Memory B cell (primary cell): ENCODE measurements around the gene CTNND2.

Source experiments
- ATAC-seq: fragments of 150-1000 bp; cut with Tn5 transposase; 2 replicates; pipeline ENCODE4 v1.10.0; 2021; ENCODE audit warnings: low read depth, mild to moderate bottlenecking, moderate library complexity
- DNase-seq, 2 donors: peaks; one replicate each; pipeline ENCODE4 v3.0.0; 2022; ENCODE audit warnings: low spot score in 2 of 2
- H3K27ac Mint-ChIP-seq: one replicate; pipeline ENCODE4 v1.8.0; 2022; ENCODE audit warnings: mild to moderate bottlenecking, moderate library complexity, mixed read lengths
- H3K27me3 Mint-ChIP-seq: one replicate; pipeline ENCODE4 v1.8.0; 2022; ENCODE audit warnings: mixed read lengths
- H3K36me3 Mint-ChIP-seq: one replicate; pipeline ENCODE4 v1.8.0; 2022; ENCODE audit warnings: mild to moderate bottlenecking, mixed read lengths
- H3K4me1 Mint-ChIP-seq: one replicate; pipeline ENCODE4 v1.8.0; 2022; ENCODE audit warnings: mixed read lengths
- H3K4me3 Mint-ChIP-seq: one replicate; pipeline ENCODE4 v1.8.0; 2022; ENCODE audit warnings: mild to moderate bottlenecking, moderate library complexity, mixed read lengths
- H3K9me3 Mint-ChIP-seq: one replicate; pipeline ENCODE4 v1.8.0; 2022; ENCODE audit warnings: mixed read lengths

The CTNND2 gene

DNA sequence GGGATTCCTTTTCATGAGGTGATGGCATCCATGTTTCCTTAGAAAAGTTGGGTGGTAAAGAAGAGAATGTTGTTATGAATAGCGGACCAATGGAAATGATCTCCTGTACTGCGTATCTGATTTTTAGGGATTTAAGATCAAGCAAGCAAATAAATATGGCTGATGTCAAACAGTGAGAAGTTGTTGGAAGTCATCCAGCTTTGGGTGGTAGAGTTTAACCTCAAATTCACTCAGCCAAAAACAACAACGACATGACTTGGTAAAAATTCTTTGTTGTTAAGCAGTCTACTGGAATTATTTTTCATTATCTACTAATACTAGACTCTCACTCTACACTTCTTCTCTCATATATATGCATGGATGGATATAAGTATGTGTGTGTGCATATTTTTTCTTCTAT, 426.5 kb downstream of the CTNND2 start:
- Mint-ChIP-seq H3K36me3 (no peaks in the 10 kb centered on the region), H3K27ac (no peak overlapping the region), H3K27me3 (peaks cover 8% of the 10 kb centered on the region), H3K4me1 (no peaks in the 10 kb centered on the region), H3K4me3 (no peak overlapping the region), H3K9me3 (no peaks in the 10 kb centered on the region)
- DNase-seq = no peak
- ATAC-seq = no peak

DNA sequence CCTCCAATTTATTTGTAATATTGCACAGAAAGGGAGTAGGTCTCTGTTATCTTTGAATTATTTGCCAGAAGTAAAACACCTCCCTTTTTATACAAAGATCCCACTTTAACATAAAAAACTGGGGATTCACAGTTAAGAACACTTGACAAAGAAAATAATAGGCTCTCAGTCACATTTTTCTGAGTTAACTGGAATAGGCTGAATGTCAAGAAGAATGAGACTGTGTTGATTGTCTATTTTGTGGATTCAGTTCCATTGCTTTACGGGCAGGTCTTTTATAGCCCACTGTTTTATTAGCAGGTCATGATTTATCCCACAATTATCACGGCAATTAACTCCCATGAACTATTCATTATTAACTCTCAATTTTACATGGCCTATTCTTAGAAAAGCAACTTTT, 427.4 kb downstream of the CTNND2 start:
- H3K4me1 Mint-ChIP-seq = no peaks in the 10 kb centered on the region
- DNase-seq (no peak), ATAC-seq (no peak)
- peaks cover 2% of the 10 kb centered on the region for H3K27me3 Mint-ChIP-seq
- no peaks in the 10 kb centered on the region for H3K9me3 Mint-ChIP-seq
- no peaks in the 10 kb centered on the region for H3K36me3 Mint-ChIP-seq
- H3K4me3 Mint-ChIP-seq = no peak overlapping the region
- no peak overlapping the region for H3K27ac Mint-ChIP-seq

DNA sequence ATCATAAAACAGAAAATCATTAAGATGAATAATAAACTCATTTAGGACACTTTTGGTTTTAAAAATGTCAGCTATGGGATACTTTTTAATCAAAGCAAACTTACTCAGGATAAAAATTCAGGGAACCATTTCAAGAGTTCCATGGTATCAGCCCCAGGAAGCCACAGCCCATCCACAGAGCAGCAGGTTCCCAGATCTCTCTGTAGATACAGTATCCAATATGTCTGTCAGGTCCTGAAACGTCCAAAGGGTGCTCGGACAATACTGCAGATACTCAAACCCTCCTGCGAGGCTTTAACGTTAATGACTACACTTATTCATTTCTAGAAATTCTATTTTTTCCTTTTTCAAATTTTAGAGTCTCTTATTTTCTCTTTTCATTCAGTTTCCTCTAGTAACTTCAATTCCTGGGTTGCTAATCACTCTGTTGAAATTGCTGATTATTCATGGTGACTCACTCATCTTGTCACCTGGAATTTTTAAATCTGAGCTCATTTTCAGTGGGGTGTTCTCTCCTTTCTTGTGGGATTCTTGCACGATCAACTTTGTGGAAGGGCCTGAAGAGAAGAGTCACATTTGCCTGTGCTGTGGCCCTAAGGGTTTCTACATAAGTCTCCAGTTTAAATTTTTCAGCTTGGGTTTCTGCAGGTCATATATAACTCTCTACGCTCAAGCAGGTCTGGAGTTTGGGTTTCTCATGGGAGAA, 435.8 kb downstream of the CTNND2 start:
- no peak for ATAC-seq
- Mint-ChIP-seq H3K4me3 (no peak overlapping the region), H3K9me3 (peaks cover 1% of the 10 kb centered on the region), H3K27ac (no peak overlapping the region), H3K4me1 (no peaks in the 10 kb centered on the region), H3K36me3 (no peaks in the 10 kb centered on the region), H3K27me3 (peaks cover 2% of the 10 kb centered on the region)
- no peak for DNase-seq

- no peak overlapping the region for H3K27ac Mint-ChIP-seq
- no peaks in the 10 kb centered on the region for H3K4me1 Mint-ChIP-seq
- ATAC-seq (no peak), DNase-seq (no peak)
- peaks cover 1% of the 10 kb centered on the region for H3K9me3 Mint-ChIP-seq
- no peaks in the 10 kb centered on the region for H3K36me3 Mint-ChIP-seq
- H3K4me3 Mint-ChIP-seq = no peak overlapping the region
- peaks cover 2% of the 10 kb centered on the region for H3K27me3 Mint-ChIP-seq
Observed at GRCh38 chr5:11467588-11467987, 436.7 kb downstream of the CTNND2 start.

DNA sequence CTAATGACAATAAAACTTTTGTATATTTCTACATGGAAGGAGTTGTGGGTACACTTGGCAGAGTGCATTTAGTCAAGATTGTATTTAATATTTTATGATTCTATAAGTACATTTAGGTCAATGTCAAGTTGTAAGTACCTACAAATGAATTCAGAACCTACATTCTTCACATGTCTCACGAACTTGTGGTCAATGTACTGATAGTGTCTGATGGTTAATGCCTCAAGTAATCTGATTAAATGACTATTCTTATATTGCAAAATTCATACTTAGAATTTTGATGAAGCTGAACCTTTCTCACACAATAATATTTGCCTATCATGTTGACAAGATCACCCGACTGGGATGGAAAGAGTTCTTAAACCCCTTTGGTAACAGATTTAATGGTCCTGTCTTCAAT, 444.5 kb downstream of the CTNND2 start:
- Mint-ChIP-seq H3K27ac (no peak overlapping the region), H3K27me3 (peaks cover 2% of the 10 kb centered on the region), H3K4me3 (no peak overlapping the region), H3K9me3 (no peaks in the 10 kb centered on the region), H3K36me3 (no peaks in the 10 kb centered on the region), H3K4me1 (no peaks in the 10 kb centered on the region)
- ATAC-seq (no peak), DNase-seq (no peak)

DNA sequence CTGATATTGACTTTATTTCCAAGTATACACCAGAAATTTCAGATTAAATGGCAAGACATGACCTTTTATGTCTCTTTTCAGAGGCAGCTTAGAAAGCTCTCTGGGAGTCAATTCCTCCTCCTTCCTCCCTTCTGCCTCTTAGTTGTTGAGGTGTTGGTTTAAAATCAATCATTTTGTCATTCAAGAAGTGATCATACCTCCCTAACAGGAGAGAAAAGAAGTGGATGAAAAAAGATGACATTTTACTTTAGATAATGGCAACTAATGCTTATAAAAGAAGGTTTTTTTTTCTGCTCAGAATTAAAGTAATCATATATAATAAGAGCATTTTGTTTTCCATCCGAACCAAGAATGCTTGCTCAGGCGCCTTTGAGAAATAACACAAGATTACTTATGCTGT, 448.7 kb downstream of the CTNND2 start:
- Mint-ChIP-seq H3K4me3 (no peak overlapping the region), H3K4me1 (no peaks in the 10 kb centered on the region), H3K36me3 (no peaks in the 10 kb centered on the region), H3K27ac (no peak overlapping the region), H3K27me3 (no peaks in the 10 kb centered on the region), H3K9me3 (no peaks in the 10 kb centered on the region)
- DNase-seq = no peak
- no peak for ATAC-seq

DNA sequence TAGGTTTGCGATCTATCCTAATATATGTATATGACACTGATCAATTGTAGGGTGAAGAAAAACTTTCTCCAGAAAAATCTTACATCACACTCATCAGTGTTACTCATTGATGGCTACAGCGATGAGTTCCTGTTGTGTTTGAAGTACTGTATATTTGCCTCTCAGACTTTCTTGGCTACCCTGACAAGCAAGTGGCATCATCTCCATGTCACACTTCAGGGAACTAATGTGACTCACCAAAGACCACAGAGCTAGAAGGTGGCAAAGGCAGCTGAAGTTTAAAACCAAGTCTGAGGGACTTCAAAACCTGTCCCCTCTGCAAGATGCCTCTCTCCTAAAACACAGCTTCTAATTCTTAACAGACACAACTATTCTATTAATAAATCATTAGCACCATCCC, 451.4 kb downstream of the CTNND2 start:
- no peaks in the 10 kb centered on the region for H3K36me3 Mint-ChIP-seq
- no peak overlapping the region for H3K27ac Mint-ChIP-seq
- no peaks in the 10 kb centered on the region for H3K4me1 Mint-ChIP-seq
- ATAC-seq = no peak
- no peaks in the 10 kb centered on the region for H3K9me3 Mint-ChIP-seq
- H3K4me3 Mint-ChIP-seq = no peak overlapping the region
- no peak for DNase-seq
- no peaks in the 10 kb centered on the region for H3K27me3 Mint-ChIP-seq

DNA sequence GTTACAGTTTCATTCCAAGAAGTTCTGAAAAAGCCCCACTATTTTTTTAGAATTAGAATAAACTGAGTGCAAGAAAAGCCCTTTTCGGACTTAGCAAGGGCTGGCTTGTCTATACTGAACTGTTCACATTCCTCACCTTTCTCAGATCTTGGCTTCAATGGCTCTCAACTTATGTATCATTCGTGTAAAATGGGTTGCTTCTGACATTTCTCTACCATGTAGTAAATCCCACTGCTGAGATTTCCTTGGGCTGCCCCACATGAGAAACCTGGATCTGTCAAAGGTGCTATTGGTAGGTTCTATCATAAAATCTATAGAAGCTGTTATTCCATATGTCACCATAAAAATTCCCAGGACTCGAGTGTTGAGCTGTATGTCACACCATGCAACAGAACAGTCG, 454.3 kb downstream of the CTNND2 start:
- ATAC-seq (no peak), DNase-seq (no peak)
- Mint-ChIP-seq H3K27ac (no peak overlapping the region), H3K4me1 (no peaks in the 10 kb centered on the region), H3K9me3 (no peaks in the 10 kb centered on the region), H3K36me3 (no peaks in the 10 kb centered on the region), H3K4me3 (no peak overlapping the region), H3K27me3 (no peaks in the 10 kb centered on the region)

GRCh38 chr5:11449217-11449616, 455.0 kb downstream of the CTNND2 start:
- Mint-ChIP-seq H3K4me3 (no peak overlapping the region), H3K27ac (no peak overlapping the region), H3K27me3 (no peaks in the 10 kb centered on the region), H3K4me1 (no peaks in the 10 kb centered on the region), H3K9me3 (no peaks in the 10 kb centered on the region), H3K36me3 (no peaks in the 10 kb centered on the region)
- ATAC-seq = no peak
- no peak for DNase-seq

- peaks cover 3% of the 10 kb centered on the region for H3K27me3 Mint-ChIP-seq
- DNase-seq (no peak), ATAC-seq (no peak)
- no peaks in the 10 kb centered on the region for H3K9me3 Mint-ChIP-seq
- no peak overlapping the region for H3K4me3 Mint-ChIP-seq
- H3K36me3 Mint-ChIP-seq = no peaks in the 10 kb centered on the region
- H3K4me1 Mint-ChIP-seq = no peaks in the 10 kb centered on the region
- H3K27ac Mint-ChIP-seq = no peak overlapping the region
Observed at GRCh38 chr5:11443831-11444230, 460.4 kb downstream of the CTNND2 start.

- H3K27me3 Mint-ChIP-seq = no peaks in the 10 kb centered on the region
- H3K27ac Mint-ChIP-seq = no peak overlapping the region
Observed at GRCh38 chr5:11432116-11432515, 472.1 kb downstream of the CTNND2 start.

GRCh38 chr5:11429254-11429653, 475.0 kb downstream of the CTNND2 start:
- Mint-ChIP-seq H3K27me3 (no peaks in the 10 kb centered on the region), H3K4me3 (no peak overlapping the region), H3K36me3 (no peaks in the 10 kb centered on the region), H3K9me3 (peaks cover 2% of the 10 kb centered on the region), H3K4me1 (no peaks in the 10 kb centered on the region), H3K27ac (no peak overlapping the region)
- ATAC-seq = no peak
- no peak for DNase-seq

More at GRCh38 chr5:11432116-11432515, 472.1 kb downstream of the CTNND2 start:
- Mint-ChIP-seq H3K4me3 (no peak overlapping the region), H3K36me3 (no peaks in the 10 kb centered on the region), H3K4me1 (no peaks in the 10 kb centered on the region), H3K9me3 (peaks cover 2% of the 10 kb centered on the region)
- DNase-seq (no peak), ATAC-seq (no peak)

- H3K9me3 Mint-ChIP-seq = peaks cover 2% of the 10 kb centered on the region
- H3K4me1 Mint-ChIP-seq = no peaks in the 10 kb centered on the region
- H3K27ac Mint-ChIP-seq = no peak overlapping the region
- H3K27me3 Mint-ChIP-seq = no peaks in the 10 kb centered on the region
- DNase-seq (no peak), ATAC-seq (no peak)
- H3K36me3 Mint-ChIP-seq = no peaks in the 10 kb centered on the region
- no peak overlapping the region for H3K4me3 Mint-ChIP-seq
Observed at GRCh38 chr5:11427569-11427968, 476.7 kb downstream of the CTNND2 start.

DNA sequence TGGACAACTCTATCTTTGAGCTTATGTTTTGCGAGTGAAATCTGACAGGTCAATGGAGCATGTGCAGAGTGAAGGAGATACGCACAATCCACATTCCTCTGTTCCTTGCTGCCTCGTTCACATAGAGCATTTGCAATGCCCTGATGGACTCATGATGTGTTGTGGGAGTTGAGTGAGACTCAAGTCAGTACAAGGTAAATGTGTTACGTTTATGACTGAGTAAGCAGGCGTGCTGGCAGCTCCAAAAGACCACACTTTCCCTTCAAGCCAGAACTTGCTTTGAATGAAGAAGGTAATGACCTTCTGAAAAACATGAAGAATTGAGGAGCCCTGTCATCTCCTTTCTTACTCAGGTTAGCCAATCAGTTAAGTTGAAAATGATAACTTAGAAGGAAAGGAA, 477.8 kb downstream of the CTNND2 start:
- Mint-ChIP-seq H3K4me1 (no peaks in the 10 kb centered on the region), H3K27ac (no peak overlapping the region), H3K4me3 (no peak overlapping the region), H3K9me3 (peaks cover 2% of the 10 kb centered on the region), H3K36me3 (no peaks in the 10 kb centered on the region), H3K27me3 (no peaks in the 10 kb centered on the region)
- ATAC-seq (no peak), DNase-seq (no peak)

- Mint-ChIP-seq H3K9me3 (peaks cover 4% of the 10 kb centered on the region), H3K27me3 (no peaks in the 10 kb centered on the region), H3K36me3 (no peaks in the 10 kb centered on the region), H3K27ac (no peak overlapping the region), H3K4me1 (no peaks in the 10 kb centered on the region), H3K4me3 (no peak overlapping the region)
- DNase-seq (no peak), ATAC-seq (no peak)
Observed at GRCh38 chr5:11422342-11422741, 481.9 kb downstream of the CTNND2 start.
